Measurements from ENCODE around the gene ZNF451.
A peak's percentile ranks its signal among the peaks of the same experiment; 100 is the strongest.

Gene ZNF451

DNA sequence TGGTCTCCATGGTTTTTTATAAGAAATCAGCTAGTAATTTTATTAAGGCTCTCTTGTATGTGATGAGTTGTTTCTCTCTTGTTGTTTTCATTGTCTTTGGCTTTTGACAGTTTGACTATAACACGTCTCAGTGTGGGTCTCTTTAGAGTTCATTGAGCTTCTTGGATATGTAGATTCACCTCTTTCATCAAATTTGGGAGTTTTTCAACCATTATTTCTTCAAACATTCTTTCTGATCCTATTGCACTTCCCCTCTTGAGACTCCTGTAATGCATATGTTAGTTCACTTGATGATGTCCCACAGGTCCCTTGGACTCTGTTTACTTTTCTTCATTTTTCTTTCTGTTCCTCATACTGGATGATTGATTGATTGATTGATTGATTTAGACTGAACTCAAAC is 75.1 kb downstream of the ZNF451 start:
- Histone ChIP-seq H3K9me3 (ENCODE audit: control insufficient read depth, low read length) (no peaks in the 10 kb centered on the region), H3K9ac (ENCODE audit: low read length) (no peak overlapping the region), H3K4me3 (ENCODE audit: low read length) (no peak overlapping the region), H3K27me3 (ENCODE audit: control insufficient read depth, insufficient read depth, low read length) (no peaks in the 10 kb centered on the region), H3K36me3 (ENCODE audit: control insufficient read depth, insufficient read depth, low read length) (no peaks in the 10 kb centered on the region), H3K4me1 (ENCODE audit: control insufficient read depth, insufficient read depth, low read length) (no peaks in the 10 kb centered on the region)

DNA sequence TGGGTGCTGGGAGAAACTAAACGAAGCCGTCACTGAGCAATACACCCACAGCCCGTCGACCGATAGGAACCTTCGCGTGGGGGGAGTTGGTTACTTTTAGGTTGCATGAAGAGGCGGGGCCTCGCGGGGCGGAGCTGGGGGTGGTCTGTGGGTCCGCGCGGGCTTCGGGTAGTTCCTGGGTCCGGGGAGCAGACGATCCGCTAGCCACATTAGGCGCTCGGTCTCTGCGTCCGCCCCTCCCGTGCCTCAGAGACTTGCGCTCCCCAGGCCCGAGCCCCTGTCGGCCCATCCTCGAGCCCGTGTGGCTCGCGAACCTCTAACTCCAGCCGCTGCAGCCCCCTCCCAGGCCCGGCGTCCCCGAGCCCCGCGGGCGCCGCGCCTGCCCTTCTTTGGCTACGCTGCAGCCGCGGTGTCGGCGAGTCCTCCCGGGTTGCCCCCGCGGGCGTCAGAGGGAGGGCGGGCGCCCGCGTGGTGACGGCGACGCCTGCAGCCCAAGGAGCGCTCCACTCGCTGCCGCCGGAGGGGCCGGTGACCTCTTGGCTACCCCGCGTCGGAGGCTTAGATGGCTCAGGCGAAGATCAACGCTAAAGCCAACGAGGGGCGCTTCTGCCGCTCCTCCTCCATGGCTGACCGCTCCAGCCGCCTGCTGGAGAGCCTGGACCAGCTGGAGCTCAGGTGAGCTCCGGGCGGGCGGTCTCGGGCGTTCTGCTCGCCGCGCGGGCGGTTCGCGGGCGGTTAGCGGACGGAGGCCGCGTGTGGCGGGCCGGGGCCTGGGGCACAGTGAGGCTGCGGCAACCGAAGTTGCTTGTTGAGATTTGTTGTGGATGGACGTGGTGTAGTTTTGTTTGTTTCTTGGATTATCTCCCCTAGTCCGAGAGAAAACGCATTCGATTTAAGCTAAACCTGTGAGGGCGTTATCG is 82.4 kb downstream of the ZNF451 start, which contains the start of gene BAG2:
Gene BAG2 (plus strand): TSS at position 191 of the 920 bp plus-strand sequence. CDS start 372 bp downstream, at position 563.
- H3K27me3 ChIP-seq (ENCODE audit: control insufficient read depth, insufficient read depth, low read length), result peaks cover 12% of the 10 kb centered on the region
- H3K36me3 ChIP-seq (ENCODE audit: control insufficient read depth, insufficient read depth, low read length), result no peaks in the 10 kb centered on the region
- peak within 1 kb of the TSS; percentile 69 for H3K9ac ChIP-seq (ENCODE audit: low read length)
- H3K4me1 ChIP-seq (ENCODE audit: control insufficient read depth, insufficient read depth, low read length), result peaks cover 4% of the 10 kb centered on the region
- H3K4me3 ChIP-seq (ENCODE audit: low read length), result peak within 1 kb of the TSS; percentile 75
- H3K9me3 ChIP-seq (ENCODE audit: control insufficient read depth, low read length), result no peaks in the 10 kb centered on the region

DNA sequence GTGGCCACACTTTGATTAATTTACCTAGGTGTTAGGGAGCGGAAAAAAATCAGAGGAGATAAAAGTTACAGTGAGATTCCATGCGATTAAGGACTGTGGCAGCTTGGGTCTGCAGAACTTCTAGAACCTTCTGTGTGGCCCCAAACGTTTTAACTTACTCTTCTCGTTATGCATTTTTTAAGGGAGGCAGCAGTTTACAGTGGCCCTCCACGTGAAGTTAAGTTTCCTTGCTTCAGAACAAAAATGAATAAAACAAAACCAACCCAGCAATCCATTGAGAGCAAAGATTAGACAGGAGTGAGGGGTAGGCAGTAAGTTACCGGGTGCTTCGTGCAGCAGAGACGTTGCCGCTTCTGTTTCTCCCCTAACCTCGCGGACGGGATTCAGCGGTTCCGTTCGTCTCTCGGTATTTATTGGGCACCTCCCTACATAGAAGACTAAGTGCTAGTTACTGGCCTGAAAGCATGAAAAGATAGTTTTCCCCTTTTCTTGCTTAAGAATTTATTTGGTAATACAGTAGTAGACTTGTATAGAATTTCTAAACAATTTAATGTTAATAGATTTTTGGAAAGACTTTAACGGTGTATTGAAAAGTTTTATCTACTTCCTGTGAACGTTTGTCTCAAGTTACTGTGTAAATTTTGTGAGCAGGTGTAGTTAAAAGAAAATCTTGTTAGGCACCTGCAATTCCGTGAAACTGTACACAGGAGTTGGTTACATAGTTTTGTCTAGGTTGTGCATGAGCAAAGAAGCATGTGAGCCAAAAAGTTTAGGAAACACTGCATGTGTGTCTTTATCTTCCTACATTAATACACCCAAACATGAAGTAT is 83.3 kb downstream of the ZNF451 start:
- Histone ChIP-seq H3K9me3 (ENCODE audit: control insufficient read depth, low read length) (no peaks in the 10 kb centered on the region), H3K9ac (ENCODE audit: low read length) (peak overlapping the region; percentile 69), H3K27me3 (ENCODE audit: control insufficient read depth, insufficient read depth, low read length) (peaks cover 12% of the 10 kb centered on the region), H3K36me3 (ENCODE audit: control insufficient read depth, insufficient read depth, low read length) (no peaks in the 10 kb centered on the region), H3K4me3 (ENCODE audit: low read length) (peak overlapping the region; percentile 75), H3K4me1 (ENCODE audit: control insufficient read depth, insufficient read depth, low read length) (peaks cover 4% of the 10 kb centered on the region)

DNA sequence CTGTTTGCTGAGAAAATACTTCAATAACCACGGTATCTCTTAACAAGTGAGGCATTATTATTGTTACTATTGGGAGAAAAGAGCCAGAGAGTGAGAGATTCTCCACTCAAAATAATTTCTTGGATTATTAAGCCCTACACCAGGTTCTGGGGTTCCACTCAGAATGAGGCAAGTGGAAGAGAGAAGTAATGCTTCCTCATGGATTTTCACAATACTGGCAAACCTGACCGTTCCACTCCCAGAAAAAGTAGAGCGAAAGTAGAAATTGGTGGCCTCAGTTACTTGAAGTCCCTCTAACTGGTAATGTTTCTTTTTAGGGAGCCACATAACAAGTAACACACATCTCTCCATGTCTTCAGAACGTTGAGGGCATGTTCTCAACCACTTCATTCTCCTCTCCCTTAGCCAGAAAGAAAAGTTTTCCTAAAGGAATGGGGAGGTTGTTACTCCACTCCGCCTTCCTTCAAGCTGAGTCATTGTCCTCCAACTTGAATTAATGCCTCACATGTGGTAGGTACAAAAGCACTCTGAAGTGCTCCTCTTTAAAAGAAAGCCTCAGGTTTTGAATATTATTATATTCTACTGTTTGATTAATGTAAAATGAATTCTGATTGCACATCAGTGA is 84.0 kb downstream of the ZNF451 start:
- Histone ChIP-seq H3K4me3 (ENCODE audit: low read length) (no peak overlapping the region), H3K4me1 (ENCODE audit: control insufficient read depth, insufficient read depth, low read length) (peaks cover 4% of the 10 kb centered on the region), H3K36me3 (ENCODE audit: control insufficient read depth, insufficient read depth, low read length) (no peaks in the 10 kb centered on the region), H3K9me3 (ENCODE audit: control insufficient read depth, low read length) (no peaks in the 10 kb centered on the region), H3K27me3 (ENCODE audit: control insufficient read depth, insufficient read depth, low read length) (peaks cover 12% of the 10 kb centered on the region), H3K9ac (ENCODE audit: low read length) (peak overlapping the region; percentile 8)

DNA sequence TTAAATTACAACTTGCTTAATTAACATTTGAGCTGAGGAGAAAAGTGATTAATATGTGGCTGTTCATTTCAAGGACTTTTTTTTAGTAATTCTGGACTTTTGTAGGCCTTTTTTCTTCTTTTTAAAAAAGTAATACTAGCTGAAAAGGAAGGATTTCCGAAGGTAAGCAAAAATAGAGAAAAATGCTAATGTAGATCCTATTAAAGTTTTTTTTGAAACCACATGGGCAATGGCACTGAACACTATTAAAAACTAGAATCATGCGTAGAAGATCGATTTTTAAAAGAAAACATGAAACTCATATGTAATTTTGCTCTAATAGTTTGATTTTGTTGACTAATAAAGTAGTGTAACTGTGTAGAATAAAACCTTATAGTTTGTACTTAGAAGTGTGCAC is 84.5 kb downstream of the ZNF451 start:
- Histone ChIP-seq H3K9me3 (ENCODE audit: control insufficient read depth, low read length) (no peaks in the 10 kb centered on the region), H3K9ac (ENCODE audit: low read length) (no peak overlapping the region), H3K4me3 (ENCODE audit: low read length) (no peak overlapping the region), H3K36me3 (ENCODE audit: control insufficient read depth, insufficient read depth, low read length) (no peaks in the 10 kb centered on the region), H3K27me3 (ENCODE audit: control insufficient read depth, insufficient read depth, low read length) (peaks cover 12% of the 10 kb centered on the region), H3K4me1 (ENCODE audit: control insufficient read depth, insufficient read depth, low read length) (peaks cover 4% of the 10 kb centered on the region)

DNA sequence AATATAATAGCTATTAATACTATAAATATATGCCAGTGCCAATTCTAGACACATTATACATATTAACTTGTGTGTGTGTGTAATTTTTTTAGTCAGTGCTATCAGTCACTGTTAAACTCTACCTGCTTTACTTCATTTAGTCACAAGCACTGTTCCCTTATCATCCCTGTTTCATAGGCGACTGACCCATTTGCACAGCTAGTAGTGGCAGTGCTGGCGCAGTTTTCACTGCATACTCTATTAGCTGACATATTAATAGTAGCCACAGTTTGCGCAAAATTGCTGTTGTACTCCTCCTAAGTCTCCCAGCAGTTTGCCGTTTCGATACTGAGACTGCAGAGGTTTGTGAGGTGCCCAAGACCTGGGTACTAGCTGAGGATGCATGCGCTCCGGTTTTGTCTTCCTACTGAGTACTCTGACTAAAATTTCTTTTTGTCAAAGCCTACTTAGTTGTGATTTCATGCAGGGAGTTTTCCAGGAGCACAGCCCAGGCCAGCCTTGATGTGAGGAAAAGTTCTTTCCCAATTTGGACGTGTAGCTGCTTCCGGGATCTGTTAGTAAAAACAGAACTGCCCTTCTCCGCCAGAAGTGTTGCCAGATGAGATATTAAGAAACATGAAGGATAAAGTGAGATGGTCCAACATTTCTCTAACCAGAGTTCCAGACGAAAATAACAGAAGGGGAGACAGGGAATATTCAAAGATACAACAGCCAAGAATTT is 87.7 kb downstream of the ZNF451 start:
- H3K27me3 ChIP-seq (ENCODE audit: control insufficient read depth, insufficient read depth, low read length), result peaks cover 12% of the 10 kb centered on the region
- no peaks in the 10 kb centered on the region for H3K4me1 ChIP-seq (ENCODE audit: control insufficient read depth, insufficient read depth, low read length)
- H3K36me3 ChIP-seq (ENCODE audit: control insufficient read depth, insufficient read depth, low read length), result no peaks in the 10 kb centered on the region
- no peak overlapping the region for H3K4me3 ChIP-seq (ENCODE audit: low read length)
- no peak overlapping the region for H3K9ac ChIP-seq (ENCODE audit: low read length)
- no peaks in the 10 kb centered on the region for H3K9me3 ChIP-seq (ENCODE audit: control insufficient read depth, low read length)

DNA sequence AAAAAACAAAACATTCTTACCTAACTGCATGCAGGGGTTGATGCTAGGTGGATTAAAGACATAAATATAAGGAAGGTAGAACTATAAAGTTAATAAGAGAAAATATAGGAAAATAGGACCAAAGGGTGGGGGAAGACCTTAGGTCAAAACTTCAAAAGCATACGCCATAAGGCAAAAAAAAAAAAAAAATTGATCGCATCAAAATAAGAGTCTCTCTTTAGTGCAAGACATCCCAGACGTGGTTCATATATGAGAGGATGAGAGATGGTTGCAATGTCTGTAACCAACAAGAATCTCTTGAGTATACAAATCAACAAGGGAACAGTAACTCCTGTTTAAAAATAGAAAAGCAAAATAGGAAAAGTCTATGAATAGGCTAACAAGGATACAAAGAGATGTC is 90.6 kb downstream of the ZNF451 start:
- H3K36me3 ChIP-seq (ENCODE audit: control insufficient read depth, insufficient read depth, low read length), result no peaks in the 10 kb centered on the region
- H3K9ac ChIP-seq (ENCODE audit: low read length), result no peak overlapping the region
- no peaks in the 10 kb centered on the region for H3K4me1 ChIP-seq (ENCODE audit: control insufficient read depth, insufficient read depth, low read length)
- no peaks in the 10 kb centered on the region for H3K27me3 ChIP-seq (ENCODE audit: control insufficient read depth, insufficient read depth, low read length)
- no peak overlapping the region for H3K4me3 ChIP-seq (ENCODE audit: low read length)
- H3K9me3 ChIP-seq (ENCODE audit: control insufficient read depth, low read length), result no peaks in the 10 kb centered on the region

DNA sequence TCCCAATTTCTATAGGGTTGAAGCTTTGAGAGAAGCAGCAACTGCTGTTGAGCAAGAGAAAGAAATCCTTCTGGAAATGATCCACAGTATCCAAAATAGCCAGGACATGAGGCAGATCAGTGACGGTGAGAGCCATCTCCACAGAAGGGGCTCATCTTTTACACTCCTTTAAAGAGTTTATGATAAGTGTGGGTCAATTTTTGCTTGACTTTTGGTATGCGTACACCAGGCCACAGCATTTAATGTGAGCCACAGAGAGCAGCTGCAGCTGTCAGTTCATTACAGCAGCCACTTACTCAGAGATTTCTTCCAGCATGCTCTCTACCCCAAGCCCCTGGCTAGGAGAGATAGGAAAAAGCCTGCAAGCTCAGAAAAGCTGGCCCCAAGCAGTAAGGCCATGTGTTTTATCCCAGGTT is 92.0 kb downstream of the ZNF451 start:
- H3K4me1 ChIP-seq (ENCODE audit: control insufficient read depth, insufficient read depth, low read length), result no peaks in the 10 kb centered on the region
- H3K4me3 ChIP-seq (ENCODE audit: low read length), result no peak overlapping the region
- H3K9me3 ChIP-seq (ENCODE audit: control insufficient read depth, low read length), result no peaks in the 10 kb centered on the region
- no peaks in the 10 kb centered on the region for H3K36me3 ChIP-seq (ENCODE audit: control insufficient read depth, insufficient read depth, low read length)
- H3K27me3 ChIP-seq (ENCODE audit: control insufficient read depth, insufficient read depth, low read length), result no peaks in the 10 kb centered on the region
- H3K9ac ChIP-seq (ENCODE audit: low read length), result no peak overlapping the region

DNA sequence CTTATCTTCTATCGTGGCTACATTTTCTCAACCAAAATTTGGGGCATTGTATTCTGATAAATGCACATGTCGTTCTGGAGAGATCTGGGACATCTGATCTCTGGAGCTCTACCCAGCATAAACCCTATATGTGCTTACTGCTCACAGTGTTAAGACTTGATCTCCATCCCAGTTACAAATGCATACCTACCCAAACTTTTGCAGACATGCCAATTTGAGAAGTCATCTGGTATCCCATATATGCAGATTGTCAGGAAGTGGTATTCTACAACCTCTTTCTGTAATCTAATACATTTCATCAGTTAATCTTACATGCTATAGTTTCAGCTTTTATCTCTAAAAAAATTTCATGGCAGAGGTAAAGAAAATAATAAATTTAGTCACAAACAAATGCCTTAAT is 93.3 kb downstream of the ZNF451 start:
- Histone ChIP-seq H3K4me1 (ENCODE audit: control insufficient read depth, insufficient read depth, low read length) (no peaks in the 10 kb centered on the region), H3K4me3 (ENCODE audit: low read length) (no peak overlapping the region), H3K9me3 (ENCODE audit: control insufficient read depth, low read length) (no peaks in the 10 kb centered on the region), H3K9ac (ENCODE audit: low read length) (no peak overlapping the region), H3K27me3 (ENCODE audit: control insufficient read depth, insufficient read depth, low read length) (no peaks in the 10 kb centered on the region), H3K36me3 (ENCODE audit: control insufficient read depth, insufficient read depth, low read length) (no peaks in the 10 kb centered on the region)

DNA sequence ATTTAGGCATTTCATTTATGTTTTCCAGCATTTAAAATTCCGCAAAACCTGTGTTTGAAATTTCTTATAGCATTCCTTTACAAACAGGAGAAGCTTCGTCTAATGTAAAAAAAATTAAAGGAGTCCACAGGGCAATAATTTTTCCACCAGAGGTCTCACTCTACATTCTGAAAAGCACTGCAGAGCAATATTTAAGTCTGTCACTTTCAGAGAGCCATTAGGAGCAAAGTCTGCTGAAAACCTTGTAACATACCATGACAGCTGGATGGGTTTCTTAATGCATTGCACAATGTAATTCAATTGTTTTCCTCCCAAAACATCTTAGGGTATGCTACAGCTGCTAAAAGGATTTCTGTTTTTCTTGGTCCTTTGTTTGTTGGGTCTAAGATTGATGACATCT is 100.2 kb downstream of the ZNF451 start:
- H3K4me3 ChIP-seq (ENCODE audit: low read length), result no peak overlapping the region
- H3K9ac ChIP-seq (ENCODE audit: low read length), result no peak overlapping the region
- H3K9me3 ChIP-seq (ENCODE audit: control insufficient read depth, low read length), result no peaks in the 10 kb centered on the region
- H3K4me1 ChIP-seq (ENCODE audit: control insufficient read depth, insufficient read depth, low read length), result no peaks in the 10 kb centered on the region
- H3K27me3 ChIP-seq (ENCODE audit: control insufficient read depth, insufficient read depth, low read length), result no peaks in the 10 kb centered on the region
- H3K36me3 ChIP-seq (ENCODE audit: control insufficient read depth, insufficient read depth, low read length), result no peaks in the 10 kb centered on the region

DNA sequence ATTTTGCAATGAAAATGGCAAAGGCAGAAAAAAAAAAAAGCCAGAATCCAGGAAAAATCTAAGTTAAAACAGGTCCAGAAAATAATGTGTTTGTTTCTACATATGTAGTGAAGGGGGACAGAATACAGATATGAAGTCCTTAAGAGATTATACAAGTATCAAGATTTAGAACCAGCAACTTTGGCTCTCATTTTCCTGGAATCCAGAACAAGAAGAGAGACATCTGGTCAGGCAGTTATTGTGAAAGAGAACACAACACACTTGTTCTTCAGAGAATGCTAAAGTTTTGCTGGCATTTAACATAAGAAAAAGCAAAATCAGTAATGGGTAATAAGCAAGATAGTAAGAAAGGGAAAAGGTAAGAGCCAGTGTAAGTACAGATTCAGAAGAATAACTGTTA is 103.2 kb downstream of the ZNF451 start:
- Histone ChIP-seq H3K9ac (ENCODE audit: low read length) (no peak overlapping the region), H3K9me3 (ENCODE audit: control insufficient read depth, low read length) (no peaks in the 10 kb centered on the region), H3K4me1 (ENCODE audit: control insufficient read depth, insufficient read depth, low read length) (no peaks in the 10 kb centered on the region), H3K4me3 (ENCODE audit: low read length) (no peak overlapping the region), H3K36me3 (ENCODE audit: control insufficient read depth, insufficient read depth, low read length) (no peaks in the 10 kb centered on the region), H3K27me3 (ENCODE audit: control insufficient read depth, insufficient read depth, low read length) (no peaks in the 10 kb centered on the region)
